Umbilical cord (tissue), 2 donors: ENCODE measurements around the gene PCED1B. TPM values are rescaled to one million over a fixed set of nuclear protein-coding genes. Genes with fewer than 3 reads are reported as not detected.
A peak's percentile ranks its signal among the peaks of the same experiment; 100 is the strongest.
"Not testable (repeated sequence)": the region's sequence is repeated elsewhere in the genome, so short reads cannot be mapped to it uniquely, and the experiment has no call there.

Experiments used
- DNase-seq: peaks from one replicate; pipeline ENCODE4 v3.0.0-alpha.2; 2015; ENCODE audit warnings: low spot score
- total RNA-seq: library from RNA; depleted of rRNA; stranded (reverse); fragments of >200 nt; gene quantifications from one replicate; pipeline ENCODE4 v1.2.3, GENCODE V29; 2014; ENCODE audit warnings: low replicate concordance; ENCODE audit not compliant: insufficient read depth

The PCED1B gene
- total RNA-seq, 1 donor from 2014 or later: 6.5 TPM

DNA sequence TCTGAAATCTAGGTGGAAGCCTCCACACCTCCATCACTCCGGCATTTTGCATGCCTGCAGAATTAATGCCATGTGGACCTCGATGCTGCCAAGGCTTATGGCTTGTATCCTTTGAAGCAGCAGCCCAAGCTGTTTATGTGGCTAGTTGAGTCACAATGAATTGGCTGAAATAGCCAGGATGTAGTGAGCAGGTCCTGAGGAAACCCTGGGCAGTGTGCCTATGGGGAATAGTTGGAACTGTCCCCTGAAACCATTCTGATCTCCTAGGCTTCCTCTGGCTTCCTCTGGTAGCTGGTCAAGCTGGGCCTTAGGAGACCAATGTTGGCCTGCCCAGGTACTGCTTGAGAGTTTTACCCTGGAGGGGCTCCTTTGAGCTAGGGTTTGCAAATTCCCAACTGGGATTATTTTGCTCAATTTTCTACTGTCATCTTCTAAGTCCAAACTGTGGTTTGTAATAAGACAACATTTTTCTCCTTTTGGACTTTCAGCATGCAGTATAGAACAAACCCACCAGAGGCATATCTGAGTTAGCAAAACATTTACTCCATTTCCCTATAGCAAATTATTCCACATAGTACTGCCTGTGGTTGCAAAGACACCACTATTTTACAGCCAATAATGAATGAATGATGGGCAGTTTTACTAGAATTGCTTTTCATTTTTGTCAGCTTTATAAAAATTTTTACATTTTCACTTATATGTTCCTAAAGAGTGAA is 85.5 kb downstream of the PCED1B start:
- DNase-seq: no peak

DNA sequence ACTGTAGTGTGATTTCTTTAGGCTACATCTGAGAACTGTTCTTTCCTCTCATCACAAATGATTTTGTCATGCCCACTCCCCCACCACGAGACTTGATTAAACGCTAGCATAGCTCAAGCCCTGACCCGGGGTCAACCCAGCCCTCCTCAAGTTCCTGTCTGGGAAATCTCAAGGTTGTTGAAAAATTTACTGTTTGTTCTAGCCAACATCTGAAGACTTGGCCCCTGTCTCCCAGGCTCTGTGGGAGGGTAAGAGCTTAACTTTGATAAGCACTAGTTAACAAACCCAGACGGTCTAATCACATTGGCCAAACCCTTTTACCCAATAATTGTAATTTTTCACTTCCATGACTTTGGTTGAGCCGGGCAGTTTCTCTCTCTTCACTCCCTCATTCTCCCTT is 86.5 kb downstream of the PCED1B start:
- DNase-seq: peak; percentile 23

DNA sequence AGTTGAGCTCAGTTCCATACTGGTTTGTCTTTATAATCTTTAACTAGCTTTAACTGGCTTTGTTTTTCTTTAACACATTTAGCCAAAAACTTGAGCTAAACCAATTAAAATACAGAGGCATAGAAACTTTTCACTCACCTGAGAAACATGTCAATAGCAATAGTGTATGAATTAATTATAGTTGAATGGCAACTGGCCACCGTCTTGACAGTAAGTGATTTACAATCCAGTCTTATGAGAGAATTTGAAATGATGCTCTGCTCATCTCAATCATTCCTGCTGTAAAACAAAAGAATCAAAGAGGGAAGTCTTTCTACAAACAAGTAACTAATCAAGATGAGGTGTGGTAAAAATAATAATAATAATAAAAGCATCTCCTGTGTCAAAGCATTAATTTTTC is 86.9 kb downstream of the PCED1B start:
- no peak for DNase-seq

DNA sequence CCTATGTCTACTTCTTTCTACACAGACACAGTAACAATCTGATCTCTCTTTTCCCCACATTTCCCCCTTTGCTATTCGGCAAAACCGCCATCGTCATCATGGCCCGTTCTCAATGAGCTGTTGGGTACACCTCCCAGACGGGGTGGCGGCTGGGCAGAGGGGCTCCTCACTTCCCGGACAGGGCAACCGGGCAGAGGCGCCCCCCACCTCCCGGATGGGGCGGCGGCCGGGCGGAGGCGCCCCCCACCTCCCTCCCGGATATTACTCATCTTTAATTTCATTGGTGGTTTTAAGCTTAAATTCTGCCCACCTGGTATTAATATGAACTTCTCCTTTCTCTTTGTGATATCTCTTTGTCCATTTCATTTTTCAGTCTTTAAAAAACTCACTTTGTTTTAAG is 90.9 kb downstream of the PCED1B start:
- DNase-seq: not testable (repeated sequence)

- no peak for DNase-seq
Measured at GRCh38 chr12:47178014-47178413, 98.6 kb downstream of the PCED1B start.

- not testable (repeated sequence) for DNase-seq
Measured at GRCh38 chr12:47182164-47182938, 102.9 kb downstream of the PCED1B start.

- no peak for DNase-seq
Measured at GRCh38 chr12:47184229-47184628, 104.8 kb downstream of the PCED1B start.

DNA sequence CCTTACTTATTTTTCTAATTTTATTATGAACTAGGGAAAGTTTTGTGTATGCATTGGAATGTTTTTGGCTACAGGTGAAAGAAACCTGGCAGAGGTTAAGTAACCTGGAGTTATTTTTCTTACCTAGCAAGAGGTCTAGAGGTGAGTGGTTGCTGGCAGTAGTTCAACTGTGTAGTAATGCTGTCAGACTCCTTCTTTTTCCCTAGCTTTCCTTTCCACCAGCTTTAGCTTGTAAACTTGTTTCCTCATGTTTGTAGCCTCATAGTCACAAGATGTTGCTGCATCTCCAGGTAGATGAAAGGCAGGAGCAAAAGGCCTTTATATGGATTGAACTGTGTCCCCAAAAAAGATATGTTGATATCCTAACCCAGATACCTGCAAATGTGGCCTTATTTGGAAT is 105.4 kb downstream of the PCED1B start:
- DNase-seq: no peak

GRCh38 chr12:47186246-47186645 is 106.8 kb downstream of the PCED1B start:
- DNase-seq: no peak

DNA sequence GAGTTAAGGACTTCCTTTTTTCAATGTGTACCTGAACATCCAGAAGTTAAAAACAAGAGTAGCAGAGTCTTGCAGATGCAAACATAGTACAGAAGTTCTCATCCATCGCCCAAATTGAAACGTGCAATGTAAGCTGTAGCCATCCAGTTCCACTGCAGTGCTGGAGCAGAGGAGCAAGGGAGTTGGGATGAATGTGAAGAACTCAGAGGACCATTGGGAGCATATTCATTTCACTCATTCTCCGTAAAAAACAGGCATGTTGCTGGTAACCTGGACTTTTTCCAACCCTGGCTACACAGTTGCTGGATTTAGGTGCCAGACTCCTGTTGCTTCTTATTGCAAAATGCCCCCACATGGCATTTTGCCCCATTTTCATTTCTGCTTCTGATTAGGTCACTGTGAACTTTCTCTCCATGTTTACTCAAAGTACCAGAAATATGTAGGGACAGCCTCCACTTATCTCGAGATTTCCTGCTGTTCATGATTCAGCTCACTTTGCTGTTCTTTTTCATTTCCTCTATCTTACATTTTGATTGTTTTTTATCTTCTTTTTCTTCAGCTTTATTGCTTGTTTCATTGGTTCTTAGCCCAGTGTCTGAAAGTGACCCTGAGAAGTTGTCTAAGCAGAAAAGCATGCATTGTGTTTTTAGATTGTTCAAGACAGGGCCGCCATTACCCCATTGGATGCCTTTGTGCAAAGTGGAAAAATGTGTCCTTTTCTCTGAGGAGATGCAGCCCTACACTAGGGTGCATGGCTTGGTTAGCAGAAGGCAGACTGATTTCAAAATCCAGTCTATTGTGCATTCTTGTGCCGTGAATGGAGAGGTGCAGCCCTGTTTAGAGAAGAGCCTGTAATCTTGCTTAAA is 109.4 kb downstream of the PCED1B start:
- DNase-seq: no peak

- DNase-seq: no peak
Measured at GRCh38 chr12:47189728-47190127, 110.3 kb downstream of the PCED1B start.

- no peak for DNase-seq
Measured at GRCh38 chr12:47190271-47190750, 110.9 kb downstream of the PCED1B start.

GRCh38 chr12:47190905-47191304 is 111.5 kb downstream of the PCED1B start:
- no peak for DNase-seq

- no peak for DNase-seq
Measured at GRCh38 chr12:47192051-47192450, 112.6 kb downstream of the PCED1B start.

- no peak for DNase-seq
Measured at GRCh38 chr12:47193066-47193465, 113.6 kb downstream of the PCED1B start.

GRCh38 chr12:47194501-47194900 is 115.1 kb downstream of the PCED1B start:
- DNase-seq: no peak

GRCh38 chr12:47200446-47200845 is 121.0 kb downstream of the PCED1B start:
- DNase-seq: no peak

- DNase-seq: not testable (repeated sequence)
Measured at GRCh38 chr12:47201190-47201589, 121.8 kb downstream of the PCED1B start.

DNA sequence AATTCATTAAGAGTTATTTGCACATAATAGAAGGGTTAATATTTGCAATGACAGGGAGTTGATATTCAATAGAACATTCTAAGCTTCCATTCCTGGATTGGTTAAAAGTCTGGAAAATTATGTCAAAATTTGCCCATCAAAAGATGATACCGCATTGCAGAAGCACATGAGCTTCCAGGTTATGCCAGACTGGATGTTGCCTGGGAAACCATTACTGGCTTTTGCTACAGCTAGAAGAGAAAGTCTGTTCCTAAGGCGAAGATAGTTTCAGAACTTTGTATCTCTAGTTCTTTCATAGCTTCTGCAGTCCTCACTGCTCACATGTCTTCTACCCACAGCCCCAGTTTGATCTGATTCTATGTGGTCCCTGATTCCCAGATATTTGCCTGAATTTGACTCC is 122.8 kb downstream of the PCED1B start:
- peak; percentile 30 for DNase-seq

GRCh38 chr12:47205532-47206449 is 126.4 kb downstream of the PCED1B start:
- DNase-seq: no peak
